DOHH2 (cell line): Measurements from ENCODE around the gene MYH6.
"Not testable (repeated sequence)": the region's sequence is repeated elsewhere in the genome, so short reads cannot be mapped to it uniquely, and the experiment has no call there.

Source experiments
- H3F3A ChIP-seq: fragments of 200-600 bp; sonication (generic), shearing (Covaris generic); 2 replicates; pipeline ENCODE4 v1.6.0; 2016; ENCODE audit warnings: antibody characterized with exemption, mild to moderate bottlenecking; ENCODE audit not compliant: control insufficient read depth, insufficient read depth
- H3K27ac ChIP-seq: fragments of 200-600 bp; sonication (generic); 2 replicates; pipeline ENCODE4 v1.5.1; 2014; ENCODE audit warnings: low read depth, mild to moderate bottlenecking, low read length, moderate library complexity
- H3K27me3 ChIP-seq: fragments of 200-600 bp; sonication (generic); 2 replicates; pipeline ENCODE4 v1.6.1; 2014; ENCODE audit warnings: mild to moderate bottlenecking, low read length, mixed read lengths; ENCODE audit not compliant: control insufficient read depth
- H3K36me3 ChIP-seq: fragments of 200-600 bp; sonication (generic); 2 replicates; pipeline ENCODE4 v1.6.1; 2014; ENCODE audit warnings: mild to moderate bottlenecking, low read length, moderate library complexity, mixed read lengths; ENCODE audit not compliant: control insufficient read depth
- H3K4me1 ChIP-seq: fragments of 200-600 bp; sonication (generic); 2 replicates; pipeline ENCODE4 v1.6.1; 2014; ENCODE audit warnings: mild to moderate bottlenecking, low read length, mixed read lengths; ENCODE audit not compliant: control insufficient read depth
- H3K4me2 ChIP-seq: fragments of 200-600 bp; sonication (generic); 2 replicates; pipeline ENCODE4 v1.6.0; 2014; ENCODE audit warnings: mild to moderate bottlenecking, low read length, moderate library complexity
- H3K4me3 ChIP-seq: fragments of 200-600 bp; sonication (generic); 2 replicates; pipeline ENCODE4 v1.5.1; 2014; ENCODE audit warnings: mild to moderate bottlenecking, low read length, mixed read lengths
- H3K79me2 ChIP-seq: fragments of 200-600 bp; sonication (generic); 2 replicates; pipeline ENCODE4 v1.6.1; 2014; ENCODE audit warnings: mild to moderate bottlenecking, low read length, mixed read lengths; ENCODE audit not compliant: control insufficient read depth
- H3K9me2 ChIP-seq: fragments of 200-600 bp; sonication (generic); replicated peaks from 2 replicates; pipeline ENCODE4 v1.6.1; 2014; ENCODE audit warnings: mild to moderate bottlenecking, low read length, mixed read lengths; ENCODE audit not compliant: control insufficient read depth
- H3K9me3 ChIP-seq: fragments of 200-600 bp; sonication (generic); 2 replicates; pipeline ENCODE4 v1.6.1; 2014; ENCODE audit warnings: antibody characterized with exemption, low read length, mixed read lengths; ENCODE audit not compliant: control insufficient read depth, insufficient read depth
- H4K20me1 ChIP-seq: fragments of 200-600 bp; sonication (generic); 2 replicates; pipeline ENCODE4 v1.6.0; 2014; ENCODE audit warnings: low read depth, mild to moderate bottlenecking, antibody characterized with exemption, low read length, moderate library complexity; ENCODE audit not compliant: control insufficient read depth, insufficient read depth
- EZH2phosphoT487 ChIP-seq: fragments of 200-600 bp; sonication (generic); IDR thresholded peaks from 2 replicates; pipeline ENCODE4 v1.6.1; 2017; ENCODE audit warnings: borderline replicate concordance, mild to moderate bottlenecking, antibody characterized with exemption, low read length, moderate library complexity, mixed read lengths
- TF ChIP-seq, protein P1 (sequence below): fragments of 200-600 bp; sonication (generic); IDR thresholded peaks from one replicate; pipeline ENCODE4 v1.5.1; 2014; ENCODE audit warnings: antibody characterized with exemption, mild to moderate bottlenecking, low read depth, low read length; ENCODE audit not compliant: poor library complexity, severe bottlenecking

The MYH6 gene

GRCh38 chr14:23386999-23387398 lies 21.1 kb downstream of the MYH6 start:
- H3K4me3 ChIP-seq = no peak overlapping the region
- no peaks in the 10 kb centered on the region for H3K4me1 ChIP-seq
- no peaks in the 10 kb centered on the region for H3K27me3 ChIP-seq
- no peaks in the 10 kb centered on the region for H3K79me2 ChIP-seq
- H3K9me2 ChIP-seq = no peaks in the 10 kb centered on the region
- H4K20me1 ChIP-seq = no peaks in the 10 kb centered on the region
- H3K4me2 ChIP-seq = no peak overlapping the region
- H3K36me3 ChIP-seq = no peaks in the 10 kb centered on the region
- no peaks in the 10 kb centered on the region for H3F3A ChIP-seq
- H3K9me3 ChIP-seq = no peaks in the 10 kb centered on the region
- H3K27ac ChIP-seq = no peak overlapping the region
- TF ChIP-seq EZH2phosphoT487 = no peak
- TF ChIP-seq, protein P1, sequence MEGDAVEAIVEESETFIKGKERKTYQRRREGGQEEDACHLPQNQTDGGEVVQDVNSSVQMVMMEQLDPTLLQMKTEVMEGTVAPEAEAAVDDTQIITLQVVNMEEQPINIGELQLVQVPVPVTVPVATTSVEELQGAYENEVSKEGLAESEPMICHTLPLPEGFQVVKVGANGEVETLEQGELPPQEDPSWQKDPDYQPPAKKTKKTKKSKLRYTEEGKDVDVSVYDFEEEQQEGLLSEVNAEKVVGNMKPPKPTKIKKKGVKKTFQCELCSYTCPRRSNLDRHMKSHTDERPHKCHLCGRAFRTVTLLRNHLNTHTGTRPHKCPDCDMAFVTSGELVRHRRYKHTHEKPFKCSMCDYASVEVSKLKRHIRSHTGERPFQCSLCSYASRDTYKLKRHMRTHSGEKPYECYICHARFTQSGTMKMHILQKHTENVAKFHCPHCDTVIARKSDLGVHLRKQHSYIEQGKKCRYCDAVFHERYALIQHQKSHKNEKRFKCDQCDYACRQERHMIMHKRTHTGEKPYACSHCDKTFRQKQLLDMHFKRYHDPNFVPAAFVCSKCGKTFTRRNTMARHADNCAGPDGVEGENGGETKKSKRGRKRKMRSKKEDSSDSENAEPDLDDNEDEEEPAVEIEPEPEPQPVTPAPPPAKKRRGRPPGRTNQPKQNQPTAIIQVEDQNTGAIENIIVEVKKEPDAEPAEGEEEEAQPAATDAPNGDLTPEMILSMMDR = no peak

GRCh38 chr14:23386266-23386657 lies 21.8 kb downstream of the MYH6 start:
- not testable (repeated sequence) for H3K4me1 ChIP-seq, H3K4me3 ChIP-seq, H3K36me3 ChIP-seq, H3F3A ChIP-seq, H3K9me3 ChIP-seq, H4K20me1 ChIP-seq, H3K4me2 ChIP-seq, H3K79me2 ChIP-seq, H3K27me3 ChIP-seq, H3K27ac ChIP-seq, H3K9me2 ChIP-seq

GRCh38 chr14:23385642-23386265 lies 22.3 kb downstream of the MYH6 start:
- no peak overlapping the region for H3K4me3 ChIP-seq
- no peaks in the 10 kb centered on the region for H3K9me3 ChIP-seq
- no peak overlapping the region for H3K27ac ChIP-seq
- no peaks in the 10 kb centered on the region for H3K4me1 ChIP-seq
- no peaks in the 10 kb centered on the region for H3F3A ChIP-seq
- no peaks in the 10 kb centered on the region for H3K9me2 ChIP-seq
- no peak overlapping the region for H3K4me2 ChIP-seq
- TF ChIP-seq, protein P1 = no peak
- no peak for TF ChIP-seq EZH2phosphoT487
- no peaks in the 10 kb centered on the region for H4K20me1 ChIP-seq
- no peaks in the 10 kb centered on the region for H3K27me3 ChIP-seq
- H3K36me3 ChIP-seq = no peaks in the 10 kb centered on the region
- H3K79me2 ChIP-seq = no peaks in the 10 kb centered on the region

GRCh38 chr14:23385244-23385641 lies 22.8 kb downstream of the MYH6 start:
- Histone ChIP-seq H3F3A (no peaks in the 10 kb centered on the region), H3K9me3 (no peaks in the 10 kb centered on the region), H3K27ac (no peak overlapping the region), H3K27me3 (no peaks in the 10 kb centered on the region), H3K36me3 (no peaks in the 10 kb centered on the region), H3K4me1 (no peaks in the 10 kb centered on the region), H3K4me2 (no peak overlapping the region), H3K79me2 (no peaks in the 10 kb centered on the region), H3K9me2 (no peaks in the 10 kb centered on the region), H3K4me3 (no peak overlapping the region), H4K20me1 (no peaks in the 10 kb centered on the region)
- TF ChIP-seq EZH2phosphoT487 = no peak
- TF ChIP-seq, protein P1 = no peak
